Vagina (tissue), 2 donors: ENCODE measurements around the gene TUBA3E.
"Not testable (repeated sequence)": the region's sequence is repeated elsewhere in the genome, so short reads cannot be mapped to it uniquely, and the experiment has no call there.

ENCODE experiments used
- POLR2A ChIP-seq, 2 donors: fragments of 450-650 bp; IDR thresholded peaks; one replicate each; pipeline ENCODE4 v1.6.1; 2017; ENCODE audit warnings: antibody characterized with exemption in 2 of 2, mild to moderate bottlenecking in 2 of 2, moderate library complexity in 2 of 2
- TF ChIP-seq, protein P1 (sequence below), 3 experiments: fragments of 450-650 bp in 2 of 3; fragments of 200-600 bp in 1 of 3; sonication (generic) in 1 of 3; IDR thresholded peaks; one replicate each; pipeline ENCODE4 v1.5.1; 2017 to 2019; ENCODE audit warnings: antibody characterized with exemption in 3 of 3, mild to moderate bottlenecking in 2 of 3, moderate library complexity in 2 of 3

DNA sequence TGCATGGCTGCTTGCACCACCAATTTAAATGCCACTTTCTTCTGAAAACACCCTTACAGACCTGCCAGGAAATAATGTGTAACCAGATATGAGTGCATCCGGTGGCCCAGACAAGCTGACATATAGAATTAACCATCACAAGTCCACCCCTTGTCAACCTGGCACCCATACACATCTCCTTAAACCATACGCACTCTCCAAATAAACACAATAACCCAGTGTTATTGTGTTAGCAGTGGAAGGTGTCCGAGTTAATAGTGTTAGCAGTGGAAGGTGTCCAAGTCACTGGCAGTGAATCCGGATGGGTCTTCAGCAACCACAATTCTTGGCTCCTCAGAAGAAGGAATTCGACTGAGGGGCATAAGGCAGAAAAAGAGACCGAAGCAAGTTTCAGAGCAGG lies 49.7 kb downstream of the TUBA3E start:
- TF ChIP-seq, protein P1, sequence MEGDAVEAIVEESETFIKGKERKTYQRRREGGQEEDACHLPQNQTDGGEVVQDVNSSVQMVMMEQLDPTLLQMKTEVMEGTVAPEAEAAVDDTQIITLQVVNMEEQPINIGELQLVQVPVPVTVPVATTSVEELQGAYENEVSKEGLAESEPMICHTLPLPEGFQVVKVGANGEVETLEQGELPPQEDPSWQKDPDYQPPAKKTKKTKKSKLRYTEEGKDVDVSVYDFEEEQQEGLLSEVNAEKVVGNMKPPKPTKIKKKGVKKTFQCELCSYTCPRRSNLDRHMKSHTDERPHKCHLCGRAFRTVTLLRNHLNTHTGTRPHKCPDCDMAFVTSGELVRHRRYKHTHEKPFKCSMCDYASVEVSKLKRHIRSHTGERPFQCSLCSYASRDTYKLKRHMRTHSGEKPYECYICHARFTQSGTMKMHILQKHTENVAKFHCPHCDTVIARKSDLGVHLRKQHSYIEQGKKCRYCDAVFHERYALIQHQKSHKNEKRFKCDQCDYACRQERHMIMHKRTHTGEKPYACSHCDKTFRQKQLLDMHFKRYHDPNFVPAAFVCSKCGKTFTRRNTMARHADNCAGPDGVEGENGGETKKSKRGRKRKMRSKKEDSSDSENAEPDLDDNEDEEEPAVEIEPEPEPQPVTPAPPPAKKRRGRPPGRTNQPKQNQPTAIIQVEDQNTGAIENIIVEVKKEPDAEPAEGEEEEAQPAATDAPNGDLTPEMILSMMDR (IDR thresholded peaks at IDR 0.05), result not testable (repeated sequence)
- TF ChIP-seq POLR2A (IDR thresholded peaks at IDR 0.05), result not testable (repeated sequence)
